ENCODE measurements around the gene HSD17B14. TPM values are rescaled to one million over a fixed set of nuclear protein-coding genes. Genes with fewer than 3 reads are reported as not detected.
"Not testable (repeated sequence)": the region's sequence is repeated elsewhere in the genome, so short reads cannot be mapped to it uniquely, and the experiment has no call there.

HSD17B14 gene
- total RNA-seq, 1 donor from 2014 or later = 24.4 TPM

- DNase-seq (ENCODE audit: low spot score) = peak; percentile 81
Measured at GRCh38 chr19:48798937-48799336, 37.4 kb downstream of the HSD17B14 start.

DNA sequence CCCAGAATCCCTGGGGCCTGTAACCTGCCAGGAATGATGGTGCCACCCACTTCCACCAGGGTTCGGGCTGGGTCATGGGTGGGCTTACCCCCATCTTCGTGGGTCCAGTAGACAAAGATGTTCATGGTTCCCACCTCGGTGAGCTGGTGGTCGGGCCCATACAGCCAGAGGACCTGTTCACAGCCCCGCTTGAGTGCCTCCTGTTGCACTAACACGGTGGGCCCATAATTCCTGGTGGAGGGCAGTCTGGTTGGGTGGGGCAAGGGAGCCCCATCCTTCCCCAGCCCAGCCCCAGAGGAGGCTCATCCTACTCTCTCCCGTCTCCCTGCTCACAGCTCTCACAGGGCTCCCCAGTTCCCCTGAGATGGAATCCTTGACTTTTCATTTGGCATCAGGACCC is 39.2 kb downstream of the HSD17B14 start:
- DNase-seq (ENCODE audit: low spot score) = no peak

DNA sequence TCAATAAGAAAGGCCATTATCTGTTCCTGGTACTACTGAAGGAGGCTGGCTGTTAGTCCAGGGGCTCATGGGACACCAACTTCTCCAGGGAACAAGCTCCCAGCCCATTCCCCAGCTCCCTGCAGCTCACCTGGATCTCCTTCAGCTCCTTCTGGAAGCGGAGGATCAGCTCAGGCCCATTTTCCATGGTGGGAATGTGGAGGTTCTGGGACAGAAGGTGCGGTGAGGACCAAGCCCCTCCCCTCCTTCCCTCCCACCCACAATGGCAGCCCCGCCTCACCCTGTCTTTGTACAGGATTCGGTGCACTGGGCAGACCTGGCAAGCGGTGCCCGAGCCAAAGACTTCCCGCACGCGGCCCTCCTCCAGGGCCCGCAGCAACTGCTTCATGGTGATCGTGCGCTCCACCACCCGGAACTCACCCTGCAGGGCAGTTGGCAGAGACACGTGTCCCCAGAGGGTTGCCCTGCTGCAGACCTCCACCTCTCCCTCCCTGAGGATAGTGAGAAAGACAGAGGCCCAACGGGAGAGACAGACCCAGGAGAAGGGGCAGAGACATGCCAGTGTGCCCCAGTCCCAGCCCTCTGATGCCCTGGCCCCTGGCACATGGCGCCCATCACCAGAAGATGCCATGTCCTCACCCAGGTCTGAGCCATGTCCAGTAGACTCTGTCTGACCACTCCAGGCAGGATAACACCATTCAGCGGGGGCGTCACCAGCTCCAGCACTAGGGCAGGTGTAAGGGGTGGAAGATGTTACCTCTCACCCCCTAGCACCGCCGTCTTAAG is 39.8 kb downstream of the HSD17B14 start:
- no peak for DNase-seq (ENCODE audit: low spot score)

DNA sequence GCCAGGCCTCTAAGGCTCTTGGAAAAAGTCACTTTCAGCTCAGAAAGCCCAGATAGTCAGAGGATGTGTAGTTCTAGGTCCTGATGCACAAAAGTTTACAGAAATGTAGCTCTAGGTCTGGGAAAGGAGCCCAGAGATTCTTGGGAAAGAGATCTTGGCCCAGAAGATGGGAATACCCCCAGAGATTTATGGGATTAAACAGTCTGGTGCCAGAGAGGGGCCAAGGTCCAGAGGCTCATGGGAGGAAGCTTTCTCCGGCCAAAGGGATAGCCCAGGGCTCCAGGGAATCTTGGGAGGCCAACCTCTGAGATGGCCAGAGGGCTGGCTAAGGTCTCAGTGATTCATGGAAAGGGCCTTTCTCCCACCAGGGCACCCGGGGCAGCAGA is 40.6 kb downstream of the HSD17B14 start:
- peak; percentile 70 for DNase-seq (ENCODE audit: low spot score)

- peak; percentile 91 for DNase-seq (ENCODE audit: low spot score)
Measured at GRCh38 chr19:48795055-48795684, 41.1 kb downstream of the HSD17B14 start.

DNA sequence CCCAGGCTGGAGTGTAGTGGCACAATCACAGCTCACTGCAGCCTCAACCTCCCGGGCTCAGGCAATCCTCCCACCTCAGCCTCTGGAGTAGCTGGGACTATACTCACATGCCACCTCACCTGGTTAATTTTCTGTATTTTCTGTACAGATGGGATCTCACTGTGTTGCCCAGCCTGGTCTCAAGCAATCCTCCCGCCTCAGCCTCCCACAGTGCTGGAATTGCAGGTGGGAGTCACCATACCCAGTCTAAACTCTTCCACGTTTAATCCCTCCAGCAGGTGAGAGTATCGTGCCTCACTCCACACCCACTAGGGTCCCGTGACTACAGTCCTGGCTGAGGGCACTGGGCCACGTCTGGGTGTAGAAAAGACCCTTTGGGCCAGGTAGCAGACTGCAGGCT is 42.0 kb downstream of the HSD17B14 start:
- DNase-seq (ENCODE audit: low spot score) = no peak

- no peak for DNase-seq (ENCODE audit: low spot score)
Measured at GRCh38 chr19:48793271-48793670, 43.0 kb downstream of the HSD17B14 start.

- DNase-seq (ENCODE audit: low spot score) = not testable (repeated sequence)
Measured at GRCh38 chr19:48787331-48787730, 49.0 kb downstream of the HSD17B14 start.

- DNase-seq (ENCODE audit: low spot score) = not testable (repeated sequence)
Measured at GRCh38 chr19:48786422-48786821, 49.9 kb downstream of the HSD17B14 start.

- no peak for DNase-seq (ENCODE audit: low spot score)
Measured at GRCh38 chr19:48784527-48784926, 51.8 kb downstream of the HSD17B14 start.

- DNase-seq (ENCODE audit: low spot score) = no peak
Measured at GRCh38 chr19:48780631-48781391, 55.5 kb downstream of the HSD17B14 start.

DNA sequence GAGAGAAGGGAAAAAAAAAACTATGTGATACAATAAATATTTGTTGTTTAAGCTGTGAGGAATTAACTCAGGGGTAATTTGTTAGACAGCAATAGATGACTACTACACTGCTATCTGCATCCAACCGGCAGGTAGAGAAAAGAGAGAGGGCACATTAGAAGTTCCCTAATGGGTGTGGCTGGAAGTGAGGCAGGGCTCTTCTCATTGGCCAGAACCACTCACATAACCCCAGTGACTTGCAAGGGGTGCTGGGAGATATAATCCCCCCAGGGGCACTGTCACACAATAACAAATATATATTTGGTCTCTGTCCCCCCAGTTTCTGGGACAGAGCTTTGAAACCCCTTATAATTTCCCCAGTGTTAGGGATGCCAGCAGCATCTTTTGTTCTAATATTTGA is 56.7 kb downstream of the HSD17B14 start:
- DNase-seq (ENCODE audit: low spot score) = no peak

DNA sequence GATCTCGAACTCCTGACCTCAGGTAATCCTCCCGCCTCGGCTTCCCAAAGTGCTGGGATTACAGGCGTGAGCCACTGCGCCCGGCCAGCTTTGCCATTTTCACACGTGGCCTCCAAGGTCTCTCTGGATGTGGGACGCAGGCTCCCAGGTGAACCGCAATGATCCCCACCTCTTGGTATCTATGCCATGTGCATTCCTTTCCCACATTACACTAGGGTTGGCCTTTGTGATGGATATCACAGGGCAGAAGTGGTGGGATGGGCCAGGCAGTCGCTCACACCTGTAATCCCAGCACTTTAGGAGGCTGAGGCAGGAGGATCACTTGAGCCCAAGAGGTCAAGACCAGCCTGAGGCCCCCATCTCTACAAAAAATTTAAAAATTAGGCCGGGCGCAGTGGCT is 58.6 kb downstream of the HSD17B14 start:
- no peak for DNase-seq (ENCODE audit: low spot score)

DNA sequence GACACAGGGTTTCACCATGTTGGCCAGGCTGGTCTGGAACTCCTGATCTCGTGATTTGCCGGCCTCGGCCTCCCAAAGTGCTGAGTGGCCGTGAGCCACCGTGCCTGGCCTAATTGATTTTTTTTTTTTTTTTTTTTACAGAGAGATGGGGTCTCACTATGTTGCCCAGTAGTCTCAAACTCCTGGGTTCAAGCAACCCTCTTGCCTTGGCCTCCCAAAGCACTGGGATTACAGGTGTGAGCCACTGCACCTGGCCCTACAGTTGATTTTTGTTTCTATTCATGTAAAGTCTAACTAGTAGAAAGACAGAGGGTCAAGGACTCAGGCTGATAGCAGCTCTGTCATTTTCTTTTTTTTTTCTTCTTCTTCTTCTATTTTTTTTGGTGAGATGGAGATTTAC is 59.2 kb downstream of the HSD17B14 start:
- no peak for DNase-seq (ENCODE audit: low spot score)

DNA sequence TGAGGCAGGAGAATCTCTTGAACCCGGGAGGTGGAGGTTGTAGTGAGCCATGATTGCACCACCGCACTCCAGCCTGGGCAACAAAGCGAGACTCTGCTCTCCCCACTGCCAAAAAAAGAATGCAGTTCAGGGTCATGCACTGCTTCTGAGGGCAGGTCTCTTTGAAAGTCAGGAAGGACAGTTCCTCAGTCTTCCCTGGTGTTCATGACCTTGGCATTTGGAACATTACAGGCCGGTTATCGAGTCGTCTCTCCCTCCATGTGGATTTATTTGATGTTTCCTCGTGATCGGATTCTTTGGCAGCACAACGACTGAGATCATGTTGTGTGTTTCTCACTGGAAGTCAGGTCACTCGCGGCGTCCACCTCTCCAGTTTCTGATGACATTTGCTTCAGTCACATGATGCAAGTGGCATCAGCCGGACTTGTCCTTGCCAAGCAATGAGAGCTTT is 63.8 kb downstream of the HSD17B14 start:
- DNase-seq (ENCODE audit: low spot score) = no peak

DNA sequence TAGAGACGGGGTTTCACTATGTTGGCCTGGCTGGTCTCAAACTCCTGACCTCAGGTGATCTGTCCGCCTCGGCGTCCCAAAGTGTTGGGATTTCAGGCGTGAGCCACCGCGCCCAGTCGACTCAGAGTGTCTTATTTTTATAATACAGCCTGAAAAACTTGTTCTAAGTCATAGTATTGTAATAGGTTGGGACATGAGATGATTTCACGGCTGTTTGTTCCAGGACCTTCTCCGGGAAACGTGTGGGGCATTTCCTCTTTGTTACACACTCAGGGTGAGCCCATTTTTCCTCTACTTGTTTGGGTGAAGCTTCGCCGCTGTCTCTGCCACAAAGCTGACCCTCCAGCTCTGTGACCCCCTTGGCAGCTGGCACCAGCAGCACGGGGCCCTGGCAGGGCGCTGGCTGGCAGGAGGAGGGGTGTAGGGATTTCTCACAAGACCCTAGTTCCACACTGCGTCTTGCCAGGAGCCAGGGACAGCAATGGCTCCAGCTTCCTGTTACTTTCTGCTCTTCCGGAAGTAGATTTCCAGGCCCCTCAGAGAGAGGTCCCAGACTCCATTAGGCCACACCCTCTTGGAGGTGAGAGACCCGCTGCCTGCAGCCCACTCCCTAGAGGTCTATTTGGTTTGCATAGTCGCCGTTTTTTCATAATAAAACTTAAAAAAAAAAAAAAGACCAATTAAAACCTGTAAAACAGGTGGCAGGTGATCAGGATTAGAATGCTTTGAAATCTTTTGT is 65.4 kb downstream of the HSD17B14 start:
- no peak for DNase-seq (ENCODE audit: low spot score)

- DNase-seq (ENCODE audit: low spot score) = no peak
Measured at GRCh38 chr19:48770266-48770665, 66.0 kb downstream of the HSD17B14 start.

DNA sequence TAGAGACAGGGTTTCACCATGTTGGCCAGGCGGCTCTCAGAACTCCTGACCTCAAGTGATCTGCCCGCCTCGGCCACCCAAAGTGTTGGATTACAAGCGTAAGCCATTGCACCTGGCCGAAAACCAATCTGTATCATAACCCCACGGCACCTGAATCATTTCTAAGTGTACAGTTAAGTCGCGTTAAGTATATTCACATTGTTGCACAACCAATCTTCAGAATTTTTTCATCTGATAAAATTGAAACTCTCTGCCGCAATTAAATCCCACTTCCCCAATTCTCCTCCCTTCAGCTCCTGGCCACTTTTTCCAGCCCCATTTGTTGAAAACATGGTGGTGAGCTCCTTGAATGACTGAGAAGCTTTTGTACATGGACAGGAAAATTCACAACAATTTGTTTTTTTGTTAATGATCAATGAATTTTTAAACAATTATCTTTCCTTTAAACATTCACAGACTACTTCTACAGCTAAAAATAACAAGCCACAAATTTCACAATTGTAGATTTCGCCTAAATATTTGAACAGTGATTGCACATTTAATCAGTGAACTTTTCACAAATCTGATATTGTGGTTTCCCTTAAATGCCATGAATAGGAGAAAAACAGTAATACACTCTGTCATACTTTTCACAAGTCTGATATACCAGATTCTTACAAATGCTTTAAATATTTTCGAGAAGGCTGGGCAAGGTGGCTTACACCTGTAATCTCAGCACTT is 67.1 kb downstream of the HSD17B14 start:
- no peak for DNase-seq (ENCODE audit: low spot score)

- DNase-seq (ENCODE audit: low spot score) = not testable (repeated sequence)
Measured at GRCh38 chr19:48768171-48768753, 68.0 kb downstream of the HSD17B14 start.

DNA sequence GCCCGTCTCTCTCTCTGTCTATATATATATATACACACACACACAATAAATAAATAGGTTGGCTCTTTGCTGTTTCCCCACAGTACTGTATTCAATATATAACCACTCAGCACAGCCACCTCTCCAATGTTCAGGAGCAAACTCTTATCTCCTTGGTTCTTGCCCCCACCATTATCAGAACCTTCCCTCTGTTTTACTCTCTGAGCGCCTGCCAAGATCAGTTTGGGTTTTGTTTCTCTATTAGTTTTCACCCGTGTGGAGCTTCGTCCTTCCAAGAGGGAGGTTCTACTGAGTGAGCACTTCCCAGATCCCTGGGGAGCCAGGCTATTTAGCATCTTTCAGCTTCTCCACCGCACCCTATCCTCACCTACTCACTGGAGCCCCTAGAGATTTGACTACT is 70.5 kb downstream of the HSD17B14 start:
- not testable (repeated sequence) for DNase-seq (ENCODE audit: low spot score)
